H9 (cell line): Measurements from ENCODE around the gene AARS1. TPM values are rescaled to one million over a fixed set of nuclear protein-coding genes. Genes with fewer than 3 reads are reported as not detected.

Source experiments
- DNase-seq: peaks from one replicate; pipeline ENCODE4 v3.0.0-alpha.2; 2017
- H2AFZ ChIP-seq: one replicate; pipeline ENCODE4 v1.6.1; 2013; ENCODE audit warnings: mild to moderate bottlenecking, low read length, control low read depth, moderate library complexity
- H2AK5ac ChIP-seq: 2 replicates; pipeline ENCODE4 v1.6.1; 2013; ENCODE audit warnings: low read length, control low read depth, mixed read lengths; ENCODE audit not compliant: insufficient read length
- H2BK120ac ChIP-seq: one replicate; pipeline ENCODE4 v1.6.1; 2013; ENCODE audit warnings: low read depth, mild to moderate bottlenecking, low read length, control low read depth, inconsistent platforms; ENCODE audit not compliant: poor library complexity, severe bottlenecking
- H2BK12ac ChIP-seq: 2 replicates; pipeline ENCODE4 v1.6.1; 2013; ENCODE audit warnings: low read length, control low read depth, mixed read lengths, low read depth; ENCODE audit not compliant: insufficient read length
- H2BK15ac ChIP-seq: 2 replicates; pipeline ENCODE4 v1.6.1; 2013; ENCODE audit warnings: low read depth, low read length, control low read depth
- H2BK20ac ChIP-seq: one replicate; pipeline ENCODE4 v1.6.1; 2013; ENCODE audit warnings: low read depth, mild to moderate bottlenecking, low read length, control low read depth, inconsistent platforms; ENCODE audit not compliant: poor library complexity, severe bottlenecking
- H2BK5ac ChIP-seq: 2 replicates; pipeline ENCODE4 v1.6.1; 2013; ENCODE audit warnings: low read length, control low read depth, mixed read lengths; ENCODE audit not compliant: insufficient read length
- H3K14ac ChIP-seq: 2 replicates; pipeline ENCODE4 v1.6.1; 2013; ENCODE audit warnings: low read length, control low read depth; ENCODE audit not compliant: insufficient read depth
- H3K18ac ChIP-seq: 2 replicates; pipeline ENCODE4 v1.6.1; 2013; ENCODE audit warnings: low read depth, mild to moderate bottlenecking, mixed read lengths, low read length, control low read depth; ENCODE audit not compliant: insufficient read length
- H3K23ac ChIP-seq: 2 replicates; pipeline ENCODE4 v1.6.1; 2013; ENCODE audit warnings: low read length, control low read depth, mixed read lengths, low read depth; ENCODE audit not compliant: insufficient read length
- H3K23me2 ChIP-seq: 2 replicates; pipeline ENCODE4 v1.6.1; 2013; ENCODE audit warnings: low read depth, mild to moderate bottlenecking, mixed read lengths, low read length, control low read depth; ENCODE audit not compliant: insufficient read length, poor library complexity, severe bottlenecking
- H3K27ac ChIP-seq: 2 replicates; pipeline ENCODE4 v1.5.1; 2013; ENCODE audit warnings: low read length, control low read depth, mixed read lengths, low read depth; ENCODE audit not compliant: insufficient read length
- H3K27me3 ChIP-seq: 2 replicates; pipeline ENCODE4 v1.6.1; 2013; ENCODE audit warnings: low read length, control low read depth, inconsistent platforms; ENCODE audit not compliant: insufficient read depth
- H3K4ac ChIP-seq: 2 replicates; pipeline ENCODE4 v1.6.1; 2013; ENCODE audit warnings: low read depth, mild to moderate bottlenecking, control low read depth, inconsistent platforms, low read length, moderate library complexity
- H3K4me1 ChIP-seq: 2 replicates; pipeline ENCODE4 v1.6.1; 2013; ENCODE audit warnings: low read length, control low read depth, inconsistent platforms; ENCODE audit not compliant: insufficient read depth
- H3K4me2 ChIP-seq: 2 replicates; pipeline ENCODE4 v1.6.1; 2013; ENCODE audit warnings: low read length, control low read depth, mixed read lengths; ENCODE audit not compliant: insufficient read length, insufficient read depth
- H3K56ac ChIP-seq: 2 replicates; pipeline ENCODE4 v1.6.1; 2013; ENCODE audit warnings: low read depth, mild to moderate bottlenecking, mixed read lengths, low read length, control low read depth; ENCODE audit not compliant: insufficient read length
- H3K79me1 ChIP-seq: 2 replicates; pipeline ENCODE4 v1.6.1; 2013; ENCODE audit warnings: low read depth, mild to moderate bottlenecking, moderate library complexity, low read length, control low read depth, inconsistent platforms; ENCODE audit not compliant: insufficient read depth, poor library complexity, severe bottlenecking
- H3K79me2 ChIP-seq: 2 replicates; pipeline ENCODE4 v1.6.1; 2013; ENCODE audit warnings: low read length, control low read depth, inconsistent platforms; ENCODE audit not compliant: insufficient read depth
- H3K9ac ChIP-seq: 2 replicates; pipeline ENCODE4 v1.6.1; 2013; ENCODE audit warnings: low read length, control low read depth, mixed read lengths; ENCODE audit not compliant: insufficient read length; ENCODE audit errors: extremely low read depth
- H3K9me3 ChIP-seq: one replicate; pipeline ENCODE4 v1.6.1; 2013; ENCODE audit warnings: low read depth, low read length, inconsistent platforms; ENCODE audit not compliant: control insufficient read depth
- H3T11ph ChIP-seq: one replicate; pipeline ENCODE4 v1.6.1; 2013; ENCODE audit warnings: mild to moderate bottlenecking, low read length, control low read depth, inconsistent platforms
- H4K20me1 ChIP-seq: one replicate; pipeline ENCODE4 v1.6.1; 2013; ENCODE audit not compliant: control insufficient read depth, insufficient read length, insufficient read depth
- H4K5ac ChIP-seq: 2 replicates; pipeline ENCODE4 v1.6.1; 2013; ENCODE audit warnings: low read depth, mild to moderate bottlenecking, mixed read lengths, low read length, control low read depth; ENCODE audit not compliant: insufficient read length
- H4K8ac ChIP-seq: replicated peaks from 2 replicates; pipeline ENCODE4 v1.6.1; 2013; ENCODE audit warnings: low read length, control low read depth, mixed read lengths, low read depth; ENCODE audit not compliant: insufficient read length
- H4K91ac ChIP-seq: 2 replicates; pipeline ENCODE4 v1.6.1; 2013; ENCODE audit warnings: low read depth, mild to moderate bottlenecking, moderate library complexity, mixed read lengths, low read length, control low read depth; ENCODE audit not compliant: insufficient read length
- H3K27ac Mint-ChIP-seq, 3 experiments: 2 replicates in 2 of 3; 3 replicates in 1 of 3; pipeline ENCODE4 v1.8.0; 2020 to 2021; ENCODE audit warnings: mixed read lengths in 3 of 3, mild to moderate bottlenecking in 1 of 3, moderate library complexity in 1 of 3
- H3K27me3 Mint-ChIP-seq: 2 replicates; pipeline ENCODE4 v1.8.0; 2021; ENCODE audit warnings: low read depth, mild to moderate bottlenecking, moderate library complexity, mixed read lengths
- H3K36me3 Mint-ChIP-seq, 3 experiments: 2 replicates in 2 of 3; 3 replicates in 1 of 3; pipeline ENCODE4 v1.8.0; 2020 to 2021; ENCODE audit warnings: low read depth in 3 of 3, mixed read lengths in 3 of 3; ENCODE audit not compliant: insufficient read depth in 1 of 3
- H3K4me1 Mint-ChIP-seq, 2 experiments: 2 replicates each; pipeline ENCODE4 v1.8.0; 2020; ENCODE audit warnings: mixed read lengths in 2 of 2
- H3K4me3 Mint-ChIP-seq, 2 experiments: 2 replicates in 1 of 2; 3 replicates in 1 of 2; pipeline ENCODE4 v1.8.0; 2020 to 2021; ENCODE audit warnings: mild to moderate bottlenecking in 2 of 2, mixed read lengths in 2 of 2, moderate library complexity in 1 of 2
- H3K9me3 Mint-ChIP-seq, 2 experiments: 2 replicates in 1 of 2; 3 replicates in 1 of 2; pipeline ENCODE4 v1.8.0; 2020; ENCODE audit warnings: mild to moderate bottlenecking in 2 of 2, mixed read lengths in 2 of 2, moderate library complexity in 1 of 2
- CTCF ChIP-seq: fragments of 200-600 bp; sonication (generic); conservative IDR thresholded peaks from 3 replicates; pipeline ENCODE4 v1.8.0; 2021; ENCODE audit warnings: antibody characterized with exemption, mild to moderate bottlenecking
- WGBS: extraction: QIAGEN DNeasy Blood & Tissue Kit; methylation state at CpG from one replicate; pipeline ENCODE4 v1.1.7; 2013; ENCODE audit warnings: missing lambda C conversion rate, low lambda C conversion rate, mixed read lengths; ENCODE audit not compliant: insufficient read length; ENCODE audit errors: extremely low coverage; 5-methylcytosine and 5-hydroxymethylcytosine counted together
- total RNA-seq: library from RNA; stranded (reverse); gene quantifications from 2 replicates; pipeline ENCODE4 v1.2.1, GENCODE V29; 2021

AARS1 gene
- total RNA-seq, 1 experiment from 2014 or later: 168 TPM

GRCh38 chr16:70271696-70272095, 17.6 kb downstream of the AARS1 start:
- Histone ChIP-seq H3K23me2 (no peaks in the 10 kb centered on the region), H3K4me2 (no peak overlapping the region), H3K4ac (no peak overlapping the region), H3K9me3 (no peaks in the 10 kb centered on the region), H2AK5ac (no peak overlapping the region), H3K18ac (no peak overlapping the region), H2AFZ (no peak overlapping the region), H2BK5ac (no peak overlapping the region), H3K23ac (no peak overlapping the region), H3K79me1 (peaks cover 3% of the 10 kb centered on the region), H4K8ac (no peak overlapping the region), H3K27ac (no peak overlapping the region), H3K4me1 (no peaks in the 10 kb centered on the region), H3K56ac (no peak overlapping the region), H2BK20ac (no peak overlapping the region), H3K79me2 (0 out of 2 replicates have a peak, but pooled peaks cover 1% of the 10 kb centered on the region), H3K14ac (no peak overlapping the region), H2BK120ac (no peak overlapping the region), H3T11ph (no peak overlapping the region), H4K20me1 (no peaks in the 10 kb centered on the region), H3K27me3 (no peaks in the 10 kb centered on the region), H4K91ac (no peak overlapping the region), H2BK12ac (no peak overlapping the region), H4K5ac (no peak overlapping the region), H3K9ac (no peak overlapping the region), H2BK15ac (no peak overlapping the region)
- peaks cover 64 to 89% (median 87%) of the 10 kb centered on the region in 3 experiments for H3K36me3 Mint-ChIP-seq
- no CpG with 5 or more reads among the region's 10 CpGs for WGBS
- TF ChIP-seq CTCF: no peak
- no peak for DNase-seq
- no peaks in the 10 kb centered on the region for H3K4me1 Mint-ChIP-seq
- H3K4me3 Mint-ChIP-seq: no peak overlapping the region
- no peaks in the 10 kb centered on the region for H3K9me3 Mint-ChIP-seq
- H3K27me3 Mint-ChIP-seq: no peaks in the 10 kb centered on the region
- H3K27ac Mint-ChIP-seq: no peak overlapping the region
